Neural progenitor cell (in vitro differentiated cells): ENCODE measurements around the gene SPON1.

ENCODE experiments used
- CTCF ChIP-seq: fragments of 200-600 bp; sonication (generic); IDR thresholded peaks from 2 replicates; pipeline ENCODE4 v1.5.1; 2017; ENCODE audit warnings: antibody characterized with exemption, mild to moderate bottlenecking
- EZH2 ChIP-seq: fragments of 200-600 bp; sonication (generic); IDR thresholded peaks from 2 replicates; pipeline ENCODE4 v1.6.1; 2017; ENCODE audit warnings: antibody characterized with exemption, mild to moderate bottlenecking, moderate library complexity
- EZH2phosphoT487 ChIP-seq: fragments of 200-600 bp; sonication (generic); IDR thresholded peaks from 2 replicates; pipeline ENCODE4 v1.6.1; 2017; ENCODE audit warnings: antibody characterized with exemption

- TF ChIP-seq CTCF = peak; percentile 14
- TF ChIP-seq EZH2 = no peak
- no peak for TF ChIP-seq EZH2phosphoT487
These were observed 344.0 kb downstream of the SPON1 start for GRCh38 chr11:14306481-14306880.
